H1 (cell line): ENCODE results near the gene CSH1. TPM values are rescaled to one million over a fixed set of nuclear protein-coding genes. Genes with fewer than 3 reads are reported as not detected.

ENCODE experiments used
- CTCF ChIA-PET: fragments of 300-600 bp; sonication (Branson Sonifier 250); formaldehyde crosslinking; loops from one replicate; lab custom pipeline; 2021; ENCODE audit not compliant: partially characterized antibody; lab: Charles Lee
- POLR2A ChIA-PET: fragments of 300-600 bp; sonication (Branson Sonifier 250); formaldehyde crosslinking; loops from one replicate; lab custom pipeline; 2021; ENCODE audit warnings: inconsistent platforms; ENCODE audit not compliant: partially characterized antibody; lab: Charles Lee
- DNase-seq, 2 experiments: peaks; one replicate each; pipeline versions ENCODE4 v3.0.0 to v3.0.0-alpha.2; 2010 to 2022; ENCODE audit warnings: low spot score in 2 of 2, low read depth in 1 of 2, mixed read lengths in 1 of 2
- FAIRE-seq: peaks from 2 replicates; lab custom pipeline; 2011; peaks lifted over from hg19 to GRCh38; lab: Jason Lieb, UNC
- H2AFZ ChIP-seq: 2 replicates; pipeline ENCODE4 v1.8.1; 2012; ENCODE audit warnings: low read length, inconsistent platforms
- H2AK5ac ChIP-seq: 2 replicates; pipeline ENCODE4 v1.6.1; 2013; ENCODE audit warnings: low read depth, low read length
- H2BK120ac ChIP-seq: replicated peaks from 2 replicates; pipeline ENCODE3; 2013; ENCODE audit warnings: low read depth, low read length, inconsistent platforms
- H2BK12ac ChIP-seq: 2 replicates; pipeline ENCODE4 v1.6.1; 2013; ENCODE audit warnings: low read depth, low read length
- H2BK15ac ChIP-seq: 2 replicates; pipeline ENCODE4 v1.6.1; 2013; ENCODE audit warnings: low read length
- H2BK20ac ChIP-seq: 2 replicates; pipeline ENCODE4 v1.6.1; 2013; ENCODE audit warnings: low read length
- H2BK5ac ChIP-seq: 2 replicates; pipeline ENCODE4 v1.6.1; 2013; ENCODE audit warnings: low read depth, low read length
- H3K14ac ChIP-seq: 2 replicates; pipeline ENCODE4 v1.6.1; 2013; ENCODE audit warnings: inconsistent platforms; ENCODE audit not compliant: insufficient read length
- H3K18ac ChIP-seq: 2 replicates; pipeline ENCODE4 v1.6.1; 2013; ENCODE audit warnings: low read length; ENCODE audit errors: extremely low read depth
- H3K23ac ChIP-seq: 2 replicates; pipeline ENCODE4 v1.6.1; 2013; ENCODE audit warnings: inconsistent platforms; ENCODE audit not compliant: insufficient read length
- H3K23me2 ChIP-seq: 2 replicates; pipeline ENCODE4 v1.6.1; 2013; ENCODE audit warnings: low read depth, low read length
- H3K27ac ChIP-seq: 2 replicates; pipeline ENCODE4 v1.6.1; 2011; ENCODE audit warnings: low read depth, low read length, inconsistent platforms
- H3K27me3 ChIP-seq, 4 experiments: replicated peaks in 1 of 4; 1 replicate in 1 of 4; 2 replicates in 3 of 4; pipeline versions ENCODE4 v1.6.1 to v1.8.1; 2011 to 2013; ENCODE audit warnings: low read length in 3 of 4, mild to moderate bottlenecking in 3 of 4, inconsistent platforms in 2 of 4, mixed read lengths in 2 of 4, moderate library complexity in 1 of 4; ENCODE audit not compliant: control insufficient read depth in 3 of 4, insufficient read depth in 3 of 4; ENCODE audit errors: extremely low read depth in 1 of 4
- H3K36me3 ChIP-seq, 4 experiments: 2 replicates each; pipeline versions ENCODE4 v1.6.1 to v1.8.1; 2011 to 2013; ENCODE audit warnings: mild to moderate bottlenecking in 4 of 4, low read length in 3 of 4, moderate library complexity in 2 of 4, control low read depth in 1 of 4, inconsistent platforms in 1 of 4; ENCODE audit not compliant: insufficient read depth in 4 of 4, control insufficient read depth in 2 of 4
- H3K4ac ChIP-seq: replicated peaks from 2 replicates; pipeline ENCODE3; 2013; ENCODE audit warnings: low read length, low read depth, mixed read lengths, inconsistent platforms; ENCODE audit not compliant: insufficient read length
- H3K4me1 ChIP-seq, 4 experiments: replicated peaks in 1 of 4; 1 replicate in 1 of 4; 2 replicates in 3 of 4; pipeline versions ENCODE4 v1.6.1 to v1.8.1; 2011 to 2013; ENCODE audit warnings: low read length in 3 of 4, inconsistent platforms in 2 of 4, mixed read lengths in 1 of 4; ENCODE audit not compliant: insufficient read depth in 4 of 4, control insufficient read depth in 3 of 4
- H3K4me2 ChIP-seq, 2 experiments: 2 replicates each; pipeline versions ENCODE4 v1.6.1 to v1.8.1; 2011 to 2013; ENCODE audit warnings: low read depth in 2 of 2, low read length in 2 of 2, control low read depth in 1 of 2, inconsistent platforms in 1 of 2, mild to moderate bottlenecking in 1 of 2; ENCODE audit not compliant: insufficient read depth in 1 of 2
- H3K4me3 ChIP-seq, 4 experiments: fragments of 200-600, 300-600 bp in 1 of 4; sonication (generic), shearing (Covaris generic), sonication (Bioruptor Twin) in 1 of 4; 2 replicates each; pipeline versions ENCODE4 v1.5.1 to v1.8.1; 2011 to 2016; ENCODE audit warnings: low read length in 4 of 4, low read depth in 3 of 4, control low read depth in 2 of 4, inconsistent platforms in 2 of 4, mild to moderate bottlenecking in 2 of 4, mixed read lengths in 1 of 4, moderate library complexity in 1 of 4; ENCODE audit not compliant: insufficient read depth in 2 of 4; ENCODE audit errors: extremely low read depth in 1 of 4
- H3K56ac ChIP-seq: replicated peaks from 2 replicates; pipeline ENCODE3; 2013; ENCODE audit warnings: low read depth, mild to moderate bottlenecking, mixed read lengths, low read length, inconsistent platforms; ENCODE audit not compliant: insufficient read length
- H3K79me1 ChIP-seq: 2 replicates; pipeline ENCODE4 v1.6.1; 2013; ENCODE audit warnings: low read depth, low read length, control low read depth
- H3K79me2 ChIP-seq, 2 experiments: 2 replicates each; pipeline versions ENCODE4 v1.6.1 to v1.8.1; 2012 to 2013; ENCODE audit warnings: low read length in 2 of 2, mild to moderate bottlenecking in 2 of 2, inconsistent platforms in 1 of 2; ENCODE audit not compliant: insufficient read depth in 2 of 2, control insufficient read depth in 1 of 2
- H3K9ac ChIP-seq, 4 experiments: replicated peaks in 1 of 4; 1 replicate in 1 of 4; 2 replicates in 3 of 4; pipeline versions ENCODE4 v1.6.1 to v1.8.1; 2011 to 2013; ENCODE audit warnings: low read depth in 3 of 4, low read length in 3 of 4, control low read depth in 2 of 4, mild to moderate bottlenecking in 2 of 4, moderate library complexity in 2 of 4, inconsistent platforms in 1 of 4; ENCODE audit errors: extremely low read depth in 1 of 4
- H3K9me3 ChIP-seq, 2 experiments: 2 replicates each; pipeline versions ENCODE4 v1.6.1 to v1.8.1; 2012 to 2013; ENCODE audit warnings: mild to moderate bottlenecking in 2 of 2, moderate library complexity in 2 of 2, control low read depth in 1 of 2, inconsistent platforms in 1 of 2, low read depth in 1 of 2, low read length in 1 of 2, mixed read lengths in 1 of 2; ENCODE audit not compliant: insufficient read depth in 2 of 2
- H4K20me1 ChIP-seq, 2 experiments: replicated peaks in 1 of 2; 2 replicates each; pipeline versions ENCODE3 to v1.8.1; 2011 to 2013; ENCODE audit warnings: inconsistent platforms in 2 of 2, low read length in 2 of 2, mild to moderate bottlenecking in 1 of 2; ENCODE audit not compliant: insufficient read depth in 2 of 2, control insufficient read depth in 1 of 2
- H4K5ac ChIP-seq: 2 replicates; pipeline ENCODE4 v1.6.1; 2013; ENCODE audit warnings: low read length, low read depth, mixed read lengths, inconsistent platforms; ENCODE audit not compliant: insufficient read length
- H4K8ac ChIP-seq: 2 replicates; pipeline ENCODE4 v1.8.0; 2013; ENCODE audit warnings: mild to moderate bottlenecking, moderate library complexity, low read length, inconsistent platforms; ENCODE audit not compliant: insufficient read depth; ENCODE audit errors: extremely low read depth
- H4K91ac ChIP-seq: replicated peaks from 2 replicates; pipeline ENCODE3; 2013; ENCODE audit warnings: low read length, mixed read lengths, inconsistent platforms; ENCODE audit not compliant: insufficient read length
- FOSL1 ChIP-seq: IDR thresholded peaks from 2 replicates; pipeline ENCODE4 v1.6.1; 2011; ENCODE audit warnings: mild to moderate bottlenecking, low read depth, low read length, moderate library complexity; ENCODE audit not compliant: insufficient read depth
- GABPA ChIP-seq: IDR thresholded peaks from 2 replicates; pipeline ENCODE4 v1.6.1; 2011; ENCODE audit warnings: mild to moderate bottlenecking, low read length, moderate library complexity, borderline replicate concordance; ENCODE audit not compliant: insufficient read depth
- KDM4A ChIP-seq: IDR thresholded peaks from one replicate; pipeline ENCODE4 v1.7.1; 2012; ENCODE audit warnings: low read depth, mild to moderate bottlenecking, moderate library complexity, low read length, inconsistent platforms; ENCODE audit not compliant: severe bottlenecking
- KDM5A ChIP-seq: fragments of 200-600 bp; IDR thresholded peaks from 2 replicates; pipeline ENCODE4 v1.7.1; 2012; ENCODE audit warnings: mild to moderate bottlenecking, low read length, inconsistent platforms, mixed read lengths
- RNF2 ChIP-seq: fragments of 200-900, 300-1000 bp; sonication (generic); IDR thresholded peaks from 2 replicates; pipeline ENCODE4 v1.7.1; 2016; ENCODE audit warnings: borderline replicate concordance, low read depth, mild to moderate bottlenecking, antibody characterized with exemption, low read length; ENCODE audit not compliant: poor library complexity, severe bottlenecking; ENCODE audit errors: missing control alignments
- YY1 ChIP-seq: IDR thresholded peaks from 2 replicates; pipeline ENCODE4 v1.6.1; 2011; ENCODE audit warnings: low read depth, mild to moderate bottlenecking, low read length
- WGBS, 2 experiments: shearing (Covaris generic) in 1 of 2; methylation state at CpG; one replicate each; pipeline versions ENCODE4 v1.1.6 to v1.1.7; 2013 to 2015; ENCODE audit warnings: low lambda C conversion rate in 2 of 2, mixed read lengths in 2 of 2, inconsistent platforms in 1 of 2, low coverage in 1 of 2, missing lambda C conversion rate in 1 of 2; ENCODE audit not compliant: insufficient replicate concordance in 2 of 2, insufficient coverage in 1 of 2, insufficient read length in 1 of 2; ENCODE audit errors: extremely low coverage in 1 of 2, missing lambda C conversion rate in 1 of 2; 5-methylcytosine and 5-hydroxymethylcytosine counted together
- polyA plus RNA-seq, 7 experiments: library from polyadenylated mRNA; depleted of rRNA in 3 of 7; stranded (reverse) in 5 of 7; unstranded in 2 of 7; fragments of >200 nt in 5 of 7; fragments of 200-250 nt in 2 of 7; gene quantifications; 1 replicate in 5 of 7; 2 replicates in 1 of 7; 4 replicates in 1 of 7; pipeline versions ENCODE4 v1.2.1 to v1.2.3, GENCODE V29; 2011 to 2013; ENCODE audit warnings: missing spikeins in 2 of 7, mixed read lengths in 2 of 7
- total RNA-seq: library from RNA; stranded (reverse); fragmentation: NEBNext Ultra II Directional; extraction: Animal tissue kit (Norgen Biotek cat#: 25700); gene quantifications from 2 replicates; pipeline ENCODE4 v1.2.1, GENCODE V29; 2021
- TF ChIP-seq, protein P1 (sequence below): IDR thresholded peaks from 2 replicates; pipeline ENCODE4 v1.6.1; 2012; ENCODE audit warnings: inconsistent platforms
- TF ChIP-seq, protein P2 (sequence below): IDR thresholded peaks from 2 replicates; pipeline ENCODE4 v1.6.1; 2011; ENCODE audit warnings: low read length, improper control_type of control experiment

CSH1 gene
- total and polyA plus RNA-seq, 2 of the 8 experiments (the other 6 are each of a cell fraction or from before 2014, with no cell fraction given), result 0.12 TPM; not detected in 1

DNA sequence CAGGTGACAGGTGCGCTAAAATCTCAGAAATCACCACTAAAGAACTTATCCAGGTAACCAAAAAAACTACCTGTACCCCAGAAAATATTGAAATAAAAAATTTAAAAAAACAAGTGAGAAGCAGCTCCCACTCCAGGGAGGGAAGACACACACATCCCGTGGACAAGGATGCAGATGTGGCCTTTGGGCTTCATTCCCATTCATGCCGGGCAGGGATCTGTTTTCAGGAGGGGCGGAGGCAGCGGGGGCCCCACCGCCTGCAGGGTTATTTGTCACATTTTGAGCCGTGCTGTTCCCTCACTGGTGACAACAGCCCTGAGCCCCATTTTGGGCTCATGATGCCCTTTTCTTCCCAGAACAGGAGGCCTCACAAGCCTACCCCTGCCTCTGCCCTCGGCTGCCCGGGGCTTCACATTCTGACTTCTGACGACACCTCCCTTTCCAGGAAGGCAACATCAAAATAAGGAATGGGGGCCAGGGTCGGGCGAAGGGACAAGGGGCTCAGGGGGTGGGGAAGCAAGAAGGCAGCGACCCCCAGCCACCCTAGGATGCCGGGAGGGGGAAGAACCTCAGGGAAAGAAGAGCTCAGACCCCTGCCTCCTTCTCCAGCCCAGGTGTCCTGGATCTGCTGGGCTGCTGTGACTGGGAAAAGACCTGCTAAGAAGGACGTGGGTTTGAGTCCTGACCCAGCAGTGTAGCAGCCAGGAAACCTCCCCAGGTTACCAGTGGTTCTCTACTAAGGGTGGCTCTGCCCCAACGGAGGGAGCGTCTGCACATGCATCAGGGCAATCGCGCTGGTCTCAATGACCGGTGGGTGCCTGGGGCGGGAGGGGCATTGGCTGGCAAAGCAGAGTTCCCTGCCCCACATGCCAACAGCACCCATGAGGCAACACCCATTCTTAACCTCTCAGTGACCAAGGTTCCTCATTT is 38.1 kb upstream of the CSH1 start:
- H4K20me1 ChIP-seq, result peaks cover 0 to 3% of the 10 kb centered on the region in 2 experiments
- no peak overlapping the region for H3K27ac ChIP-seq
- no peak overlapping the region for H3K56ac ChIP-seq
- no peaks in the 10 kb centered on the region for H3K23me2 ChIP-seq
- H2BK120ac ChIP-seq, result no peak overlapping the region
- no peak overlapping the region for H2BK5ac ChIP-seq
- no peak overlapping the region for H2AFZ ChIP-seq
- peak overlapping the region; percentile 44 for H4K91ac ChIP-seq
- H3K79me2 ChIP-seq, result no peaks in the 10 kb centered on the region
- H3K18ac ChIP-seq, result no peak overlapping the region
- WGBS, 2 experiments, result 89% methylated on average over 19 of the region's 21 CpGs; no CpG with 5 or more reads in 1 of the 2 experiments
- no peak overlapping the region for H3K4ac ChIP-seq
- H3K9ac ChIP-seq, result no peak overlapping the region
- H4K5ac ChIP-seq, result no peak overlapping the region
- H3K36me3 ChIP-seq, result no peaks in the 10 kb centered on the region
- peaks cover 0 to 18% (median 12%) of the 10 kb centered on the region in 4 experiments; a peak in 6 of 7 replicates for H3K4me1 ChIP-seq
- H3K23ac ChIP-seq, result no peak overlapping the region
- ChIA-PET POLR2A (interaction anchor here (1.0 to 1.1 kb wide), 3 partner anchors 12 to 71 kb away, joined by 3 to 5 read pairs (median 3); partner anchors contain the start of gene GH1), CTCF (interaction anchor here (0.6 to 11.4 kb wide), 9 partner anchors 9 to 95 kb away, joined by 3 to 164 read pairs (median 4); partner anchors contain the start of genes CSHL1 and GH1)
- no peak overlapping the region for H2BK20ac ChIP-seq
- H3K4me3 ChIP-seq, result no peak overlapping the region
- H2BK15ac ChIP-seq, result no peak overlapping the region
- DNase-seq (no peak), FAIRE-seq (no peak)
- H3K14ac ChIP-seq, result no peak overlapping the region
- H4K8ac ChIP-seq, result no peak overlapping the region
- no peaks in the 10 kb centered on the region for H3K79me1 ChIP-seq
- 0 out of 2 replicates have a peak overlapping the region, but pooled peaks have one; percentile 27 for H2BK12ac ChIP-seq
- no peak overlapping the region for H3K4me2 ChIP-seq
- 0 out of 2 replicates have a peak overlapping the region, but pooled peaks have one; percentile 24 for H2AK5ac ChIP-seq
- no peaks in the 10 kb centered on the region for H3K9me3 ChIP-seq
- no peaks in the 10 kb centered on the region for H3K27me3 ChIP-seq
- TF ChIP-seq, protein P1, sequence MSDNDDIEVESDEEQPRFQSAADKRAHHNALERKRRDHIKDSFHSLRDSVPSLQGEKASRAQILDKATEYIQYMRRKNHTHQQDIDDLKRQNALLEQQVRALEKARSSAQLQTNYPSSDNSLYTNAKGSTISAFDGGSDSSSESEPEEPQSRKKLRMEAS, result no peak
- TF ChIP-seq GABPA (no peak), KDM5A (no peak), YY1 (no peak), FOSL1 (no peak), KDM4A (no peak), RNF2 (no peak)
- TF ChIP-seq, protein P2, sequence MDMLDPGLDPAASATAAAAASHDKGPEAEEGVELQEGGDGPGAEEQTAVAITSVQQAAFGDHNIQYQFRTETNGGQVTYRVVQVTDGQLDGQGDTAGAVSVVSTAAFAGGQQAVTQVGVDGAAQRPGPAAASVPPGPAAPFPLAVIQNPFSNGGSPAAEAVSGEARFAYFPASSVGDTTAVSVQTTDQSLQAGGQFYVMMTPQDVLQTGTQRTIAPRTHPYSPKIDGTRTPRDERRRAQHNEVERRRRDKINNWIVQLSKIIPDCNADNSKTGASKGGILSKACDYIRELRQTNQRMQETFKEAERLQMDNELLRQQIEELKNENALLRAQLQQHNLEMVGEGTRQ, result no peak
